ENCODE measurements around the gene TFIP11.

Gene TFIP11

DNA sequence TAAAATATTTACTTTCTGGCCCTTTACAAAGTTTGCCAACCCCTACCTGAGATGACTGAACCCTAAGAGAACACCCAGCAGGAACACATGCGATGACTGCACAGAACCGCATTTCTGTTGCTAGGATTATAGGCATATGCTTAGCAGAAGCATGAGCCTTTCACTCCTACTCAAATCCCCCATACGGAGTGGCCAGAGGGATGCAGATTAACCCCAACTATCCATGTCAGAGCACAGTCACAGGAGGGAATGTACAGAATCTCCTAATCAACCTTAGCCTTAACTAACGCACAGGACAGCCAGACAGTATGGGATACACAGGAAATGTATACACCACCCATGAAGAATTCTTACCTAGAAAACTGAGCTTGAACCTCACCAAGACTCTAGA lies 34.9 kb downstream of the TFIP11 start:
- Histone ChIP-seq H3K4me3 (replicated peaks; ENCODE audit: low read depth, low read length) (no peak overlapping the region), H3K36me3 (ENCODE audit: control insufficient read depth, insufficient read depth, low read length) (0 out of 2 replicates have a peak, but pooled peaks cover 1% of the 10 kb centered on the region), H3K27me3 (replicated peaks; ENCODE audit: control insufficient read depth, insufficient read depth, low read length) (no peaks in the 10 kb centered on the region)
- TF ChIP-seq CTCF (IDR thresholded peaks at IDR 0.05; ENCODE audit: insufficient read depth, low read length, poor library complexity, severe bottlenecking): no peak
- no peak for DNase-seq (ENCODE audit: extremely low read depth, insufficient read length)

GRCh38 chr22:26476705-26477340 lies 35.5 kb downstream of the TFIP11 start:
- TF ChIP-seq CTCF (IDR thresholded peaks at IDR 0.05; ENCODE audit: insufficient read depth, low read length, poor library complexity, severe bottlenecking): no peak
- no peak for DNase-seq (ENCODE audit: extremely low read depth, insufficient read length)
- H3K36me3 ChIP-seq (ENCODE audit: control insufficient read depth, insufficient read depth, low read length): peaks cover 1% of the 10 kb centered on the region; the same call in 1 of the 2 replicates
- H3K27me3 ChIP-seq (replicated peaks; ENCODE audit: control insufficient read depth, insufficient read depth, low read length): no peaks in the 10 kb centered on the region
- no peak overlapping the region for H3K4me3 ChIP-seq (replicated peaks; ENCODE audit: low read depth, low read length)

GRCh38 chr22:26474682-26475081 lies 37.6 kb downstream of the TFIP11 start:
- H3K27me3 ChIP-seq (replicated peaks; ENCODE audit: control insufficient read depth, insufficient read depth, low read length): no peaks in the 10 kb centered on the region
- no peak for DNase-seq (ENCODE audit: extremely low read depth, insufficient read length)
- peaks cover 17% of the 10 kb centered on the region for H3K36me3 ChIP-seq (ENCODE audit: control insufficient read depth, insufficient read depth, low read length)
- H3K4me3 ChIP-seq (replicated peaks; ENCODE audit: low read depth, low read length): no peak overlapping the region
- TF ChIP-seq CTCF (IDR thresholded peaks at IDR 0.05; ENCODE audit: insufficient read depth, low read length, poor library complexity, severe bottlenecking): no peak

DNA sequence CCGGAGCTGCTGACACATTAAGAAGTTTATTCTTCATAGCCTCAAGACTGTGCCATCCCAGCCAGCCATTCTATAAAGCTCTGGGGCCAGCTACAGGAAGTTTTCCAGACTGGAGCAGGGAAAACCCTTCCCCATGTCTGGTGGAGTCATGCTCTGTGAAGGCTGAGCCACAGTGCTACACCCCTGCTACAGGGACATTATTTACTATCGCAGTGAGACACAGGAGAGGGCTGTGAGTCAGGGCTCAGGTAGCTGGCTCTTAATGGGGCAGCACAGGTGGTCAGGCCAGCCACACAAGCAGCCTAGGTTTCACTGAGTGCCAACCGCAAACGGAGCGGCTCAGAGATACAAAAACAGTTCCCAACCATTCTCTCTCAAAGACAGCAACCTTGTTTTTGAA lies 40.8 kb downstream of the TFIP11 start:
- TF ChIP-seq CTCF (IDR thresholded peaks at IDR 0.05; ENCODE audit: insufficient read depth, low read length, poor library complexity, severe bottlenecking): no peak
- Histone ChIP-seq H3K36me3 (ENCODE audit: control insufficient read depth, insufficient read depth, low read length) (peaks cover 25% of the 10 kb centered on the region), H3K4me3 (replicated peaks; ENCODE audit: low read depth, low read length) (no peak overlapping the region), H3K27me3 (replicated peaks; ENCODE audit: control insufficient read depth, insufficient read depth, low read length) (no peaks in the 10 kb centered on the region)
- no peak for DNase-seq (ENCODE audit: extremely low read depth, insufficient read length)

DNA sequence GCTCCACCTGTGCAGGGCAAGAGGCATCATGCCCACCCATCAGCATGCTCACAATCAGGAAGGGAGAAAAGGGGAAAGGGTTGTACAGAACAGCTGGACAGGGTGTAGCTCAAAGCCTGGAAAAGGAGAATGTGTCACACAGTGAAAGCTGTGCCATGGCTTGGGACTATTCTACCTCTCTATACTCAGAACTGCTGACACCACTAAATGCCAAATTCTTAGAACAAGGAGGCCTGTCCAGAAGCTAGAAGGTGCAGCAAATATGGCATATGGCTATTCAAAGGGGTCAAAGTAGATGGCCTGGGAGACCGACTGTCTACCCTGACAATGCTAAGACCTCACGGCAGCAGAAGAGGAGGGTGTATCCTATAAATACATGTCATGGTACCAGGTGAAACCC lies 41.5 kb downstream of the TFIP11 start:
- Histone ChIP-seq H3K27me3 (replicated peaks; ENCODE audit: control insufficient read depth, insufficient read depth, low read length) (no peaks in the 10 kb centered on the region), H3K36me3 (ENCODE audit: control insufficient read depth, insufficient read depth, low read length) (peaks cover 28% of the 10 kb centered on the region), H3K4me3 (replicated peaks; ENCODE audit: low read depth, low read length) (no peak overlapping the region)
- DNase-seq (ENCODE audit: extremely low read depth, insufficient read length): no peak
- TF ChIP-seq CTCF (IDR thresholded peaks at IDR 0.05; ENCODE audit: insufficient read depth, low read length, poor library complexity, severe bottlenecking): no peak

DNA sequence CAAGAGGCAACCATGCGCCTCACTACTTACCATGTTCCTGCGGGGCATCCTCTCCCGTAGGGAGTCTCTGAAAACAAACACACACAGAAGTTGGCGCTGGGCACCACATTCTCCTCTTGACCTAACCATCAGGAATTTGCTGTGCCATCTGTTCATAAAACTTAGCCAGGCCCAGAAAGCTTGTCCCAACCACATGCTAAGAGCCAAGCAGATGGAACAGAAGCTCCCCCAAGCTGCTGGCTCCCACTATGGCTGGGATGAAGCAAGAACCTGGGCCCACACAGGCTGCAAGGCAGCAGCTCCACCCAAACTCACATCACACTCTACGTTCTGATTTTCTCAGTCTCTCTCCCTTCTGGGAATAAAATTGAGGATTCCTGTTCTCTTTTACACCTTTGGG lies 46.1 kb downstream of the TFIP11 start:
- TF ChIP-seq CTCF (IDR thresholded peaks at IDR 0.05; ENCODE audit: insufficient read depth, low read length, poor library complexity, severe bottlenecking): no peak
- Histone ChIP-seq H3K36me3 (ENCODE audit: control insufficient read depth, insufficient read depth, low read length) (peaks cover 44% of the 10 kb centered on the region), H3K4me3 (replicated peaks; ENCODE audit: low read depth, low read length) (no peak overlapping the region), H3K27me3 (replicated peaks; ENCODE audit: control insufficient read depth, insufficient read depth, low read length) (no peaks in the 10 kb centered on the region)
- no peak for DNase-seq (ENCODE audit: extremely low read depth, insufficient read length)
